ENCODE data around the gene SETDB2. TPM values are rescaled to one million over a fixed set of nuclear protein-coding genes. Genes with fewer than 3 reads are reported as not detected.
"Not testable (repeated sequence)": the region's sequence is repeated elsewhere in the genome, so short reads cannot be mapped to it uniquely, and the experiment has no call there.

The SETDB2 gene
- total RNA-seq, 1 donor from 2014 or later: 15.1 TPM

- no peak for DNase-seq
These were observed 32.5 kb downstream of the SETDB2 start for GRCh38 chr13:49476529-49476928.

- no peak for DNase-seq
These were observed 37.7 kb downstream of the SETDB2 start for GRCh38 chr13:49481788-49482187.

GRCh38 chr13:49488563-49488962 is 44.5 kb downstream of the SETDB2 start:
- DNase-seq: no peak

- peak; percentile 18 for DNase-seq
These were observed 50.6 kb downstream of the SETDB2 start for GRCh38 chr13:49494645-49495044.

GRCh38 chr13:49495783-49496762 is 52.0 kb downstream of the SETDB2 start, which contains the start of gene PHF11:
PHF11 (plus strand) TSS chr13:49495953; CDS start chr13:49496002, 49 bp downstream.
- peak; percentile 84 for DNase-seq

- not testable (repeated sequence) for DNase-seq
These were observed 52.8 kb downstream of the SETDB2 start for GRCh38 chr13:49496837-49497236.

- DNase-seq: no peak
These were observed 53.2 kb downstream of the SETDB2 start for GRCh38 chr13:49497272-49497671.

GRCh38 chr13:49498206-49498605 is 54.1 kb downstream of the SETDB2 start:
- DNase-seq: no peak

- no peak for DNase-seq
These were observed 56.0 kb downstream of the SETDB2 start for GRCh38 chr13:49499889-49500660.

- DNase-seq: no peak
These were observed 58.9 kb downstream of the SETDB2 start for GRCh38 chr13:49502954-49503353.

- DNase-seq: no peak
These were observed 59.9 kb downstream of the SETDB2 start for GRCh38 chr13:49503951-49504350.

GRCh38 chr13:49512578-49512977 is 68.5 kb downstream of the SETDB2 start:
- DNase-seq: no peak

GRCh38 chr13:49516467-49516866 is 72.4 kb downstream of the SETDB2 start:
- DNase-seq: no peak

GRCh38 chr13:49517461-49517860 is 73.4 kb downstream of the SETDB2 start:
- DNase-seq: no peak

GRCh38 chr13:49521224-49521623 is 77.2 kb downstream of the SETDB2 start:
- DNase-seq: no peak

- DNase-seq: peak; percentile 18
These were observed 80.8 kb downstream of the SETDB2 start for GRCh38 chr13:49524740-49525501.

- DNase-seq: no peak
These were observed 83.0 kb downstream of the SETDB2 start for GRCh38 chr13:49527123-49527522.

GRCh38 chr13:49528161-49528560 is 84.1 kb downstream of the SETDB2 start:
- no peak for DNase-seq

- no peak for DNase-seq
These were observed 86.4 kb downstream of the SETDB2 start for GRCh38 chr13:49530457-49530856.

- DNase-seq: no peak
These were observed 88.5 kb downstream of the SETDB2 start for GRCh38 chr13:49532593-49532992.

- no peak for DNase-seq
These were observed 88.9 kb downstream of the SETDB2 start for GRCh38 chr13:49533011-49533410.

- no peak for DNase-seq
These were observed 89.7 kb downstream of the SETDB2 start for GRCh38 chr13:49533591-49534269.

Measured in tongue (tissue), 2 donors.